Activated T-helper 9 cell treated with anti-CD3 and anti-CD28 coated beads, Interleukin-2, amount 50 U/mL, for 16 hours (primary cell): ENCODE results near the gene INTS12.

Experiments used
- DNase-seq: peaks from one replicate; pipeline ENCODE4 v3.0.0-alpha.2; 2020; ENCODE audit warnings: low read depth

Gene INTS12

DNA sequence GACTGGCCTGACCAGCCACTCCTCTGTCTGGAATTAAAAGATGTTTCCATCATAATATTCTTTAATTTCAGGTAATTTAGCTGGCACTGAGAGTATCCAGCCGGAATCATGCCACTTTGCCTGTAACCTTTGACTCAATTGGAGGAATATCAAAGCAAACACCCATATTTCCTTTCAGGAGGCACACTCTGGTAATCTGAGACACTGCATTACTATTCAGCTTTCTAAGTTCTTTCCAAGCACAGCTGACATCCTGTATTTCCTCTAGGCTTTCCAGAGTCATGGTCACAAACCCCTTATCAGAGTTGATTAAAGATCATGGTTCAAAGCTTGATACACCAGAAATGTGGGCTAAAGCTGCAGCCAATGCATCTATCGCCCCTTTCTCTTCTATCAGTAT, 29.3 kb downstream of the INTS12 start:
- DNase-seq = no peak

DNA sequence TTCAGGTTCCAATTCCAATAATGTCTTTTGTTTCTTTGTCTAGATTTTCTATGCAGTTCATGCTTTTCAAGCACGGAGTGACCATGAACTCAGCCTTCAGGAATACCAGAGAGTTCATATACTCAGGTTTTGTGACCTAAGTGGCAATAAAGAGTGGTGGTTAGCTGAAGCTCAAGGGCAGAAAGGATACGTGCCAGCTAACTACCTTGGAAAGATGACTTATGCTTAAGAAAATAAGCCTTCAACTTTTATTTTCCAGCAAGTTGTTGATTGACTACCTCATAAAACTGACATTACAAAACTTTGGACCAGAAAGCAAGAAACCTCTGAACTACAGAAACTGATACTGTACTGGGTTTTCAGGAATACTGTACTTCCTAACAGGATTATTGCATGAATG, 30.8 kb downstream of the INTS12 start:
- DNase-seq = no peak

DNA sequence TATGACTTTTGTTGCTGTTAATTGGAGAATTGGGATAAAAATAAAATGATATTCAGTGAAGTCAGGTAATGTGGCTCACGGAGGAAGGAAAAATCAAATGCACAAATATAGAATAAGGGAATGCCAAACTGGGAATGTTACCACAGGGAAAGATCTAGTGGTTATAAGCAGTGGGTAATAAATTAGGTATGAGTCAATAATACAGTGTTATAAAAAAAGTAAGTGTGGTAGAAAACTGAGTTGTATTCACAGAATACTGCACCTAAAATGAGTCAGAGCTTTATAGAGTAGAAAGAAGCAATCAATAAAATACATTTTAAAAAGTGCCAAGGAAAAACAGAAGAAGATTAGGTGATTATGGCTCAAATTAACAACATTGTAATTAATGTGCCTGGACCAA, 34.5 kb downstream of the INTS12 start:
- DNase-seq = no peak

DNA sequence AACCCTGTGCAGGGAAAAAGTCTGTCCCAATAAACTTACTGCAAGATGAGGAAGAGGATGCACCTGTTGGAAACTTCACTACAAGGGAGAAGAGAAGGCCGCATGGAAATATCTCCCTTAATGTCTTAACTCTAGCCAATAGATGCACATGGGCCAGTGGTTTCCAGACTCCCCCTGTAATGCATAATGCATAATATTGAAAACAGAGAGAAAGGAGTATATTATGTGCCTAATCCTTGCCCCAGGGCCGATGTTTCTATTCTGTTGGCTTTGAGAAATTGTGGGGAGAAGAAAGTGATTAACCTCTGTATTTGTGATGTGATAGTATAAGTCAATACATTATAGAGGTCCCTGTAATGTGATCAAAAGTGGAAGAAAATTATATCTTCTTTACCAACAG, 37.2 kb downstream of the INTS12 start:
- no peak for DNase-seq

DNA sequence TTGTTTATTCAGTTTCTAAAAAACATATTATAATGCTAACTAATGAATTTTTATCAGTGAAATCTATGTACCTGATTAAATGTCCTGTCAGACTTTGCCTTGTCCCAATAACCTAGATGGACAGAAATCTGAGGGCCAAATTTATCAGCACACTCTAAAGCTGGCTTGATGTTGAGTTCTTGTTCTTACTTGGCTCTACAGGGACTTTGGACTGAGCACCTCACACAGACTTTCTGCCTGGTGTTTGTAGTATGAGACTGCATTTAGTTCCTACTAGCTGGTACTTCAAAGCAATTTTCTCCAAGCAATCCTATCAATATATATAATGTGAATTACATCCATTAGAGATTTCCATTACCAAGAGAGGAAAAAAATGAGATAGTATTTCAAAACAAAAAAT, 37.8 kb downstream of the INTS12 start:
- DNase-seq = no peak

DNA sequence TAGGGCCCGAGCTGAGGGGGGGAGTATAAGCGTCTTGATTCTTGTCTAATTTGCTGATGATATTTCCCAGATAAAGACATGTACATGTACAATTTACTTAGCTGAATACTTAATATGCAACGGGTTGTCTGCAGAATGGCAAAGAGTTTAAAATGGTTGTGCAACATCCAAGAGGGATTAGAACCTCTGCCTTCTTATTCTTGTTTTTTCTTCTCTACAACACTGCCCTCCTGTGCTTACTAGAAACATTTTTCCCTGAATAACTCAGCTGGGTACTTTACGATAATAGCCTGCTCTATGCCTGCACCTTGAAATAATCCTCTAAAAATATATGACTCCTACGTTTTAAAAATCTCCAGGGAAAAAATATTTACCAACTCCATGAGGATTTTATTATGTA, 41.8 kb downstream of the INTS12 start:
- DNase-seq = no peak

DNA sequence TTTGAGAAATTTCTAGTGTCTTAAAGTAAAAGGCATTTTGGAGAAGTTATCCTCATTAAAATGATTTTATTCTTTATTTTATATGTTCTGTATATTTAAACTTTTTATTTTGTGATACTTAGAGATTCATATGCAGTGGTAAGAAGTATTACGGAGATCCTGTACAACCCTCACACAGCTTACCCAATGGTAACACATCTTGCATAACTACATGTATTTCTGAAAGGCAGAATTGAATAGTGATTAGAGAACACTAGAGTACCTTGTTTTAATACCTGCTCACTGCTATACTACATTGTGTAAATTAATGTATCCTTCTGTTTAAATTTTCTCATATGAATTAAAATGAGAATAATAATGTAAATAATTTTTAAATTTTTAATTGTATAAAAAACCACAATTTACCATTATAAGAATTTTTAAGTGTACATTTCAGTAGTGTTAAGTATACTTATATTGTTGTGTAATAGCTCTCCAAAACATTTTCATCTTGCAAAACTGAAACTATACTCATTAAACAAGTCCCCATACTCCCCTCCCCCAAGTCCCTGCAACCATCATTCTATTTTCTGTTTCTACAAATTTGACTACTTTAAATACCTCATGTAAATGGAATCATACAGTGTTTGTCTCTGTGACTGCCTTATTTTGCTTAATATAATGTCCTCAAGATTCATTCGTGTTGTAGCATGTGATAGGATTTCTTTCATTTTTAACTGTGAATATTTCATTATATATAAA, 45.4 kb downstream of the INTS12 start:
- no peak for DNase-seq

DNA sequence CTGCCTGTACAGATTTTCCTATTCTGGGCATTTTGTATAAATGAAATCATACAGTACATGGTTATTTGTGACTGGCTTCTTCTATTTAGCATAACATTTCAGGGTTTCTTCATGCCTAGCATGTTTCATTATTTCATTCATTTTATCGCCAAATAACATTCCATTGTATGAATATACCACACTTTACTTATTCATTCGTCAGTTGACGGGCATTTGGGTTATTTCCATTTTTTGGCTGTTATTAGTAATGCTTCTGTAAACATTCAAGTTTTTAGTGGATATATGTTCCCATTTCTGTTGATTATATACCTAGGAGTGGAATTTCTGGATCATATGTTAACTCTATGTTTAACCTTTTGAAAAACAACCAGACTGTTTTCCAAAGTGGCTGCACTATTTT, 47.5 kb downstream of the INTS12 start:
- DNase-seq = no peak

DNA sequence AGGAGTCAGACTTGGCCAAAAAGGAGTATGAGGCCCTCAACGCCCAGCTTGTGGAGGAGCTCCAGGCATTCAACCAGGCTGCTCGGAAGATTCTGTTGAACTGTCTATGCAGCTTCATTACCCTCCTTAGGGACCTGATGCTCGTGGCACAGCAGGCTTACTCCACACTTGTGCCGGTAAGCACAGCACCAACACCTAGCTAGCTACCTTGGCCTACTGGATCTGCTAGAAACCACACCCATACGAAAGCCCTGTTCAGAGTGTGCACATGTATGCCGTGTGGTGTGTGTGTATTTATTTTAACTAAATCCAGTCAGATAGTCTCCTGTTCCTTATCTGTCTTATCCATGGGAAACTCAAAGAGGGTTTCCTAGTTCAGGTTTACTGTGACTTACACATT, 49.3 kb downstream of the INTS12 start:
- DNase-seq = no peak

DNA sequence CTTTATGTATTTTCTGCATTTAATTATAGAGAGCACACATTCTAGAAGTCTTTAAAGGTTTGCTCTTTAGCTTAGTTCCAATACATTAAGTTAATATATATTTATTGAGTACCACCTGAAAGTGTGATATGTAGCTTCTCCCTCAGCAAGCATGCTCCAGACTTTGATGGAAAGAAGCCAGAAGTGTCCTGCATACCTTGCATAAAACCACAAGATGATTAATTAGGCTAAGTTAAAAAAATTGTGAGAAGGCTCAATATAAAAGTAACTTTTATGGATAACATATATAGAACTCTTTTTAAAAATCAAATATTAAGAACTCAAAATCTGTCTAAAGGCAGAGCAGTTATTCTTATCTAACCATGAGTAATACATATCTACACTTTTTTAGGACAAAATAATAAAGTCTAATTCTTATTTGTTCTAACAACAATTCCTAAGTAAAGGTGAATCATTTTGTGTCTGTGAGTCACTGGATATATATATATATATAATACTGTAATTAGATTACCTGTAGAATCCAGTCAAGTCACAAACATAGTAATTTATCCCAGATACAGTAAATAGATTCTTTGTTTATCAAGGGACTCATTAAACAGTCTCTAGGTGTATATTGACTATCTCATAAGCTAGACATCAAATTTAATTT, 51.2 kb downstream of the INTS12 start:
- DNase-seq = no peak

DNA sequence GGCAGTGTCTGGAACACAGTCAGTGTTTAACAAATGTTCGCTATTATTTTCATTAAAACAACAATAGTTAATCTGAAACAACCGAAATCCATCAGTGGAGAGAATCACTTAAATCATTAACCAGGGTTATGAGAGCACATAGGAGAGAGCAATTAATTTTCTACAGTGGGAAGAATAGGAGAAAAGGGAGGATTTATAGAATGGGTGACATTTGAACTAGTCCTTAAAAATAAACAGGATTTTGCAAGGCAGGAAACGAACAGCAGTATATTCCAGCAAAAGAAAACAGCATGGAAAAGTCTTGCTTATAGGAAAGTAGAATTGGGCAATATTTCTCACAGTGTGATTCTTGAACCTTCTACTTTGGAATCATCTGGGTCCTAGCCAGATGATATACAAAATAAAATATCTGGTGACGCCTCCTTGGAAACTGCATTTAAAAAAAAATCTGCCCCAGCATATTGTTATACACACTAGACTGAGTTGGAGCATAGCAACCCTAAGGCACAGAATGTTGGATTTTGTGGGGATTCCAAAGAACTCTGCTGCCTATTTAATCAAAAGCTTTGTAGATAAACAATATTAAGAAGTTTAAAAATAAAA, 56.1 kb downstream of the INTS12 start:
- DNase-seq = no peak

DNA sequence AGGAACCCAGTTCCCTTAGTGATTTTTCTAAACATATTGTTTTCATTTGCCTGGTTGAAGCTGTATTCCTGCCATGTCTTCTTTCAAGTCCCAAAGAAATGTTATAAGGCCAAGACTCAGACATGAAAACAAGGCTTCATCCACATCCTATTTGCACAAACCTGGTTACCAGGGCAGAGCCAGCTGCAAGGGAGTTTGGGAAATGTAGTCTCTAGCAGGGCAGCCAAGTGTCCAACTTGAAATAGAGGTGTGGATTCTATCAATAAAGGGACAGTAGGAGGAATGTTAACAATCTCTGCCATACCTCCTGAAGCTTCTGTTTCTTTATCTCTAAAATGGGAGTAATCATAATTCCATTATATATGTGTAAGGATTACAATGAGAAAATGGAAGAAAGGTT, 56.6 kb downstream of the INTS12 start:
- no peak for DNase-seq

DNA sequence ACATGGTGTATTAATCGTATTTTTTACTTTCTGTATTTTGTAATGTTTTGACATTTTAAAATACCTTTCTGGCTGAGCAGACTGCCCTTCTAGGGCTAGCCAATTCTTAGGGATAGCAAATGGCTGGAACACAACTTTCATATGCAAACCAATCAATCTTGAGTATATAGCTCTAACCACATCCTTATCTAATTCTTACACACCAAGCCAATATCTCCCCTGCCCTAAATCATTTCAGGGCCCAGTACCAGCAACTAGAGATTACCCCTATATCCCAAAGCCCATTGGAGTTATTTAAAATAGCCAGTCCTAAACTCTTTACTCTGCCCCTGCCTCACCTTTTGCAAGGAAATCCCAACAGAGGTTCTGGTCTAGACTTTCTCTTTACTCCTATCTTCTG, 58.3 kb downstream of the INTS12 start:
- no peak for DNase-seq

DNA sequence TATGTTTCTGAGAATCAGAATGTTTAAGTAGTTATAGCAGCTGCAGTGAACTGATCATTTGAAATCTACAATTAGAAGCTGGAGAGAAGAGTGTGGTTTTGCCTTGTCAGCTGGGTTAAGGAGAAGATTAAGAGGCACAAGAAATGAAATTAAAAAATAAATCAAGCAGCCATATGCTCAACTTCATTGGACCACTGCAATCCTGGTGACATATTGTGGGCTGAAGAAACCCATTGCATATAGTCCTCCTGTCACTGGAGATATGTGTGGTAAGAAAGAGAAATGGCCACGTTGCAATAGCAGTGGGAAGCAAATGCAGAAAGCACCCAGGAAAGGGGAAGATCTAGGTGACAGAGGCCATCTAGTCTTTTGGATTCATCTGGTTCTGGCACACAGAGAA, 63.0 kb downstream of the INTS12 start:
- no peak for DNase-seq

DNA sequence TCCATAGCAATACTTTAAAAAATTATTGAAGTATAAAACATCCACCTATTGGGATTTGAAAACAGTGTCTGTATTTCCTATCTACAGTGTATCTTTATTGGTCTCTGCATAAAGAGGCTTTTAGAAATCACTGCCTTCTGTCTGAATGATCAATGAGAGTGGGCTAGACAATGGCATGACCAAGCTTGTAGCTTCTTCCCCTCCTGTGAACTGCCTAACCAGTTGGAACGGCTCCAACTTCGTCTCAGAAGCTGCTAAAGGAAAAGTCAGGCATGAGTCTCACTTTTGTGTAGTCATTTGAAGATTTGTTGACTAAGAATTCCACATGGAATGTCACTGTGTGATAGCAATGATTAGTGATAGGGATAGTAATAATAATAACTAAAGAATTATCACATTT, 64.2 kb downstream of the INTS12 start:
- DNase-seq = no peak

DNA sequence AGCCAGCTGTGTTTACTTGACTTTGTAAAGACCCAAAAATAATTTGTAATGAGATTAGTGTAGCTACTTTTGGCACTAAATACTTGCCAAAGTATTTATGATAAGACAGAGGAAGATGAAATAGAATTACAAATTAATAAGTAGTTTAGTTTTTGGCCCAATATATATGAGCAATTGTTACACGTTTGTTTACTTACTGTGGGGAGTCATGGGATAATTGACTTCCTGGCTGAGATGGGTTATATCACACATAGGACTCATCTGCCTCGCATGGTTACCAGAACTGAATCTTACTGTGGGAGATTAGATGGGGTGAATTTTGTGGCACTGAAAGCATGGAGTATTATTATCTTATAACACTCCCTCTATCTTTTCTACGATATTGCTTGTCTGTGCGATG, 66.6 kb downstream of the INTS12 start:
- DNase-seq = no peak

DNA sequence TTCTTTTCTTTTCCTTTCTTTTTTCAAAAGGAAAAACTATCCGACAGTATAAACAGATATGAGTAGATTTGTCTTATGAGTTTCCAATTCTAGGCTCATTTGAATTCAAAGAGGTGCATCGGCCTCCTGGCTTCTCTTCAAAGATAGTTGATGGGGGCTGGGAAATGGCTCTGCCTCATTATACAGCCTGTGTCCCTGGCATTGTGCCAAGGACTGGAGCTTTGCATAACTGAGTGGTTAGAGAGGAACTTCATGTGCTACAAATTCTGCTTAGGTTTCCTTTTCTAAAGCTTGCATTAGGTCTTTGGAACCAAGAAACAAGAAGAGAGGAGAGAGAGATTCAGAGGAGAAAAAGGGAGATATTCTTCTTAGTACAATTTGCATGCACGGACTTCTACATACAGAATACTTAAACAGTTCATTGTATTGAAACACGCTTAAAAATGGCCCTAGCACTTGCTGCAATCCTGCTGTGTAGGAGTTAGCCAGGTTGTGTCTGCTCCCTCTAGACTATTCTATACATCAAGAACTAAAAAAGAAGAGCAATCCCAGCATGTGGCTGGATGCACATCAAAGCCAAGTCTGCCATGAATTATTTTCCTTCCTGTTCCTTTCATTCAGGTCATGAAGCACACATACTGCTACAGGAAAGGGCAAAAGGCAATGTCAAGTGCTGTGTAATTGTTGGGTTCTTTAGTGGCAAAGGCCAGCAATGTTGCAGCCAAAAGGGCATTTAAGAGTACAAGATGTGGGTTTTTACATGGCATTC, 70.9 kb downstream of the INTS12 start:
- no peak for DNase-seq

DNA sequence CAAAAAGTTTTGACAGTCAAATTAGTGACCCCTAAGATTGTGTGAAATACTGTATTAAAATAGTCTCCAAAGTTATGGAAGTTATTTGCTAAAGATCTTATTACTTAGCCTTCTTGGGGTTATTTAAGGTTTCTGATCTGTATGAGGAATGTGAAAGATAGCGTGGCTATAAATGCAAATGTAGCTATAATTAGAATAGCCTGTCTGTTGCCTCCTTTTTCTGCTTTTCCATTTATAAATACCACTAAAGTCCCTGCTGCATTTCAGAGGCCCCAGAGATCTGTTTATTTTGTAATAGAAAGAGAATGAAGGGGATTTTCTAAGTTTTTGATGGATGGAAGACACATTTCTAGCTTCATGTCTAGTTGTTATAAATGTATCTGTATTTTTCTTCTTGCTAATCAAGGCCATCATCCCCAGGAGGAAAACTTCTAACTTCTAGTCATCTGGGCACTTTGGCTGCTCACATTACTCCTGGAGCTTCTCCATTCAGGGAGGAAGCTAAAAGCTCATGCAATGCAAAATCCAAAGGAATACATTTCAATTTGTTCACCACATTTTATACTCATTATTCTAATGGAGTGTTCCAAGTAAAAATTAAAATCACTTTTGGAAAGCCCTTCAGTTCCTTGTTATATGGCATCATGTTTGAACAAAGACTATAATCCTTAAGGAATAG, 73.9 kb downstream of the INTS12 start:
- DNase-seq = no peak

DNA sequence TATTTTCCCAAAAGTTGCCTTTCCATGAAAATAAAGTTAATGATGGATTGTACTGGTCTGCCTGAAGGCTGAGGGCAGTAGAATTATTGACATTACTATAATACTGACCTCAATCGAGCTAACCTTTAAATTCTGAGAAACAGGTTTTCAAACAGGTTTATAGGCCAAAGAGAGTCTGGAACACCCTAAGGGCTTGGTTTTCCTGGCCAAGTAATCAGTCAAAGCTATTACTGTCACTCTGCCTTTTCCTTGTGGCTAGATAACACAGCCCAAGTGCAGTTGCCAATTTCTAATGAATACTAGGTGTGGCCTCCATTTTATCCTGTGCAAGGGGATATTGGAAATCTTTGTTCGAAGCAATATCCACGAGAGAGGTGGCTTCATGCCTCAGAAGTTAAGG, 75.2 kb downstream of the INTS12 start:
- DNase-seq = no peak
